Measurements from ENCODE around the gene VIL1.

The VIL1 gene

GRCh38 chr2:218471036-218471435, 52.1 kb downstream of the VIL1 start:
- H3K36me3 ChIP-seq (ENCODE audit: insufficient read depth, insufficient read length, low read length) = peaks cover 54% of the 10 kb centered on the region
- H3K4me3 ChIP-seq (ENCODE audit: insufficient read length, low read depth) = no peak overlapping the region
- no peak for DNase-seq (ENCODE audit: low read depth, low spot score)
- H3K9me3 ChIP-seq (ENCODE audit: insufficient read depth, low read length) = no peaks in the 10 kb centered on the region
- H3K27me3 ChIP-seq (ENCODE audit: insufficient read depth, insufficient read length) = no peaks in the 10 kb centered on the region
- no peaks in the 10 kb centered on the region for H3K4me1 ChIP-seq (ENCODE audit: insufficient read depth, insufficient read length)
- no peak overlapping the region for H3K9ac ChIP-seq (ENCODE audit: insufficient read length, low read depth)
- TF ChIP-seq ZNF274 (IDR thresholded peaks at IDR 0.05; ENCODE audit: low read depth, low read length) = no peak
- TF ChIP-seq YY1 (IDR thresholded peaks at IDR 0.05; ENCODE audit: insufficient read depth, insufficient read length) = no peak
- no peak for TF ChIP-seq SUZ12 (IDR thresholded peaks at IDR 0.05; ENCODE audit: extremely low read depth, insufficient read depth, insufficient read length)

- peaks cover 61% of the 10 kb centered on the region for H3K36me3 ChIP-seq (ENCODE audit: insufficient read depth, insufficient read length, low read length)
- H3K9ac ChIP-seq (ENCODE audit: insufficient read length, low read depth) = no peak overlapping the region
- H3K4me3 ChIP-seq (ENCODE audit: insufficient read length, low read depth) = no peak overlapping the region
- no peaks in the 10 kb centered on the region for H3K9me3 ChIP-seq (ENCODE audit: insufficient read depth, low read length)
- TF ChIP-seq YY1 (IDR thresholded peaks at IDR 0.05; ENCODE audit: insufficient read depth, insufficient read length) (no peak), SUZ12 (IDR thresholded peaks at IDR 0.05; ENCODE audit: extremely low read depth, insufficient read depth, insufficient read length) (no peak), ZNF274 (IDR thresholded peaks at IDR 0.05; ENCODE audit: low read depth, low read length) (no peak)
- H3K27me3 ChIP-seq (ENCODE audit: insufficient read depth, insufficient read length) = no peaks in the 10 kb centered on the region
- no peaks in the 10 kb centered on the region for H3K4me1 ChIP-seq (ENCODE audit: insufficient read depth, insufficient read length)
- DNase-seq (ENCODE audit: low read depth, low spot score) = no peak
Observed at GRCh38 chr2:218471982-218472381, 53.1 kb downstream of the VIL1 start.

GRCh38 chr2:218472988-218473387, 54.1 kb downstream of the VIL1 start:
- DNase-seq (ENCODE audit: low read depth, low spot score) = no peak
- no peaks in the 10 kb centered on the region for H3K4me1 ChIP-seq (ENCODE audit: insufficient read depth, insufficient read length)

GRCh38 chr2:218474527-218474926, 55.6 kb downstream of the VIL1 start:
- H3K9ac ChIP-seq (ENCODE audit: insufficient read length, low read depth) = no peak overlapping the region
- no peaks in the 10 kb centered on the region for H3K4me1 ChIP-seq (ENCODE audit: insufficient read depth, insufficient read length)
- H3K36me3 ChIP-seq (ENCODE audit: insufficient read depth, insufficient read length, low read length) = peaks cover 79% of the 10 kb centered on the region
- no peaks in the 10 kb centered on the region for H3K9me3 ChIP-seq (ENCODE audit: insufficient read depth, low read length)
- H3K4me3 ChIP-seq (ENCODE audit: insufficient read length, low read depth) = no peak overlapping the region
- TF ChIP-seq ZNF274 (IDR thresholded peaks at IDR 0.05; ENCODE audit: low read depth, low read length) (no peak), SUZ12 (IDR thresholded peaks at IDR 0.05; ENCODE audit: extremely low read depth, insufficient read depth, insufficient read length) (no peak), YY1 (IDR thresholded peaks at IDR 0.05; ENCODE audit: insufficient read depth, insufficient read length) (no peak)
- no peak for DNase-seq (ENCODE audit: low read depth, low spot score)
- no peaks in the 10 kb centered on the region for H3K27me3 ChIP-seq (ENCODE audit: insufficient read depth, insufficient read length)

More at GRCh38 chr2:218472988-218473387, 54.1 kb downstream of the VIL1 start:
- no peaks in the 10 kb centered on the region for H3K9me3 ChIP-seq (ENCODE audit: insufficient read depth, low read length)
- H3K9ac ChIP-seq (ENCODE audit: insufficient read length, low read depth) = no peak overlapping the region
- H3K36me3 ChIP-seq (ENCODE audit: insufficient read depth, insufficient read length, low read length) = peaks cover 69% of the 10 kb centered on the region
- no peaks in the 10 kb centered on the region for H3K27me3 ChIP-seq (ENCODE audit: insufficient read depth, insufficient read length)
- TF ChIP-seq YY1 (IDR thresholded peaks at IDR 0.05; ENCODE audit: insufficient read depth, insufficient read length) = no peak
- no peak for TF ChIP-seq SUZ12 (IDR thresholded peaks at IDR 0.05; ENCODE audit: extremely low read depth, insufficient read depth, insufficient read length)
- no peak for TF ChIP-seq ZNF274 (IDR thresholded peaks at IDR 0.05; ENCODE audit: low read depth, low read length)
- no peak overlapping the region for H3K4me3 ChIP-seq (ENCODE audit: insufficient read length, low read depth)

GRCh38 chr2:218476676-218477075, 57.8 kb downstream of the VIL1 start:
- H3K9ac ChIP-seq (ENCODE audit: insufficient read length, low read depth) = no peak overlapping the region
- H3K27me3 ChIP-seq (ENCODE audit: insufficient read depth, insufficient read length) = no peaks in the 10 kb centered on the region
- no peak for DNase-seq (ENCODE audit: low read depth, low spot score)
- no peaks in the 10 kb centered on the region for H3K9me3 ChIP-seq (ENCODE audit: insufficient read depth, low read length)
- no peak overlapping the region for H3K4me3 ChIP-seq (ENCODE audit: insufficient read length, low read depth)
- no peaks in the 10 kb centered on the region for H3K4me1 ChIP-seq (ENCODE audit: insufficient read depth, insufficient read length)
- TF ChIP-seq SUZ12 (IDR thresholded peaks at IDR 0.05; ENCODE audit: extremely low read depth, insufficient read depth, insufficient read length) (no peak), ZNF274 (IDR thresholded peaks at IDR 0.05; ENCODE audit: low read depth, low read length) (no peak), YY1 (IDR thresholded peaks at IDR 0.05; ENCODE audit: insufficient read depth, insufficient read length) (no peak)
- peaks cover 86% of the 10 kb centered on the region for H3K36me3 ChIP-seq (ENCODE audit: insufficient read depth, insufficient read length, low read length)

GRCh38 chr2:218477247-218477646, 58.3 kb downstream of the VIL1 start:
- Histone ChIP-seq H3K36me3 (ENCODE audit: insufficient read depth, insufficient read length, low read length) (peaks cover 86% of the 10 kb centered on the region), H3K27me3 (ENCODE audit: insufficient read depth, insufficient read length) (no peaks in the 10 kb centered on the region), H3K4me3 (ENCODE audit: insufficient read length, low read depth) (no peak overlapping the region), H3K9ac (ENCODE audit: insufficient read length, low read depth) (no peak overlapping the region), H3K4me1 (ENCODE audit: insufficient read depth, insufficient read length) (no peaks in the 10 kb centered on the region), H3K9me3 (ENCODE audit: insufficient read depth, low read length) (no peaks in the 10 kb centered on the region)
- TF ChIP-seq ZNF274 (IDR thresholded peaks at IDR 0.05; ENCODE audit: low read depth, low read length) (no peak), SUZ12 (IDR thresholded peaks at IDR 0.05; ENCODE audit: extremely low read depth, insufficient read depth, insufficient read length) (no peak), YY1 (IDR thresholded peaks at IDR 0.05; ENCODE audit: insufficient read depth, insufficient read length) (no peak)
- DNase-seq (ENCODE audit: low read depth, low spot score) = no peak

- H3K9me3 ChIP-seq (ENCODE audit: insufficient read depth, low read length) = no peaks in the 10 kb centered on the region
Observed at GRCh38 chr2:218478544-218478943, 59.6 kb downstream of the VIL1 start.

More at GRCh38 chr2:218478544-218478943, 59.6 kb downstream of the VIL1 start:
- H3K36me3 ChIP-seq (ENCODE audit: insufficient read depth, insufficient read length, low read length) = peaks cover 87% of the 10 kb centered on the region
- no peak for TF ChIP-seq YY1 (IDR thresholded peaks at IDR 0.05; ENCODE audit: insufficient read depth, insufficient read length)
- no peak for TF ChIP-seq ZNF274 (IDR thresholded peaks at IDR 0.05; ENCODE audit: low read depth, low read length)
- no peak for TF ChIP-seq SUZ12 (IDR thresholded peaks at IDR 0.05; ENCODE audit: extremely low read depth, insufficient read depth, insufficient read length)
- DNase-seq (ENCODE audit: low read depth, low spot score) = no peak
- H3K27me3 ChIP-seq (ENCODE audit: insufficient read depth, insufficient read length) = no peaks in the 10 kb centered on the region
- H3K4me3 ChIP-seq (ENCODE audit: insufficient read length, low read depth) = no peak overlapping the region
- H3K4me1 ChIP-seq (ENCODE audit: insufficient read depth, insufficient read length) = no peaks in the 10 kb centered on the region
- no peak overlapping the region for H3K9ac ChIP-seq (ENCODE audit: insufficient read length, low read depth)
